B cell (primary cell): ENCODE data around the gene NINJ2. TPM values are rescaled to one million over a fixed set of nuclear protein-coding genes. Genes with fewer than 3 reads are reported as not detected.
"Not testable (repeated sequence)": the region's sequence is repeated elsewhere in the genome, so short reads cannot be mapped to it uniquely, and the experiment has no call there.

ENCODE experiments used
- ATAC-seq: fragments of 200-7000 bp; cut with Tn5 transposase; one replicate; pipeline ENCODE4 v1.10.0; 2021; ENCODE audit warnings: low read depth, mild to moderate bottlenecking, moderate number of reproducible peaks, moderate library complexity
- CTCF ChIA-PET: fragments of 350-600 bp; sonication (Branson Sonifier 250); formaldehyde crosslinking; loops from one replicate; lab custom pipeline; 2021; ENCODE audit warnings: antibody characterized with exemption, inconsistent platforms; lab: Charles Lee
- POLR2A ChIA-PET: fragments of 350-600 bp; sonication (Branson Sonifier 250); formaldehyde crosslinking; loops from one replicate; lab custom pipeline; 2021; ENCODE audit warnings: antibody characterized with exemption; lab: Charles Lee
- DNase-seq: peaks from one replicate; pipeline ENCODE4 v3.0.0; 2013
- H2AFZ ChIP-seq: 2 replicates; pipeline ENCODE4 v1.6.1; 2012; ENCODE audit warnings: mild to moderate bottlenecking, low read depth, low read length; ENCODE audit not compliant: insufficient read depth, poor library complexity, severe bottlenecking
- H3K27ac ChIP-seq, 2 donors: 1 replicate in 1 of 2; 2 replicates in 1 of 2; pipeline ENCODE4 v1.5.1; 2012 to 2013; ENCODE audit warnings: low read length in 2 of 2, mild to moderate bottlenecking in 2 of 2, moderate library complexity in 1 of 2
- H3K27me3 ChIP-seq, 4 experiments: fragments of 200-600 bp in 1 of 4; sonication (generic) in 1 of 4; replicated peaks in 1 of 4; 1 replicate in 2 of 4; 2 replicates in 2 of 4; pipeline versions ENCODE4 v1.6.1 to v1.7.0; 2013 to 2016; ENCODE audit warnings: low read length in 3 of 4, mild to moderate bottlenecking in 2 of 4, mixed read lengths in 1 of 4, moderate library complexity in 1 of 4; ENCODE audit not compliant: insufficient read depth in 4 of 4, control insufficient read depth in 3 of 4; ENCODE audit errors: control extremely low read depth in 1 of 4
- H3K36me3 ChIP-seq, 2 experiments: replicated peaks in 1 of 2; 1 replicate in 1 of 2; 2 replicates in 1 of 2; pipeline versions ENCODE4 v1.6.1 to v1.7.1; 2013; ENCODE audit warnings: low read length in 1 of 2; ENCODE audit not compliant: insufficient read depth in 2 of 2, control insufficient read depth in 1 of 2; ENCODE audit errors: control extremely low read depth in 1 of 2, extremely low read depth in 1 of 2
- H3K4me1 ChIP-seq, 2 donors: fragments of 200-600 bp in 1 of 2; sonication (generic) in 1 of 2; 1 replicate in 1 of 2; 2 replicates in 1 of 2; pipeline versions ENCODE4 v1.5.1 to v1.6.1; 2013 to 2017; ENCODE audit warnings: low read length in 2 of 2; ENCODE audit not compliant: control insufficient read depth in 2 of 2, insufficient read depth in 2 of 2
- H3K4me2 ChIP-seq: replicated peaks from 2 replicates; pipeline ENCODE3; 2012; ENCODE audit warnings: mild to moderate bottlenecking, low read depth, low read length; ENCODE audit not compliant: poor library complexity, severe bottlenecking
- H3K4me3 ChIP-seq, 5 experiments: fragments of 200-600 bp in 1 of 5; sonication (generic) in 1 of 5; 1 replicate in 3 of 5; 2 replicates in 2 of 5; pipeline versions ENCODE4 v1.5.1 to v1.7.0; 2011 to 2016; ENCODE audit warnings: low read length in 4 of 5, mild to moderate bottlenecking in 4 of 5, low read depth in 2 of 5, control low read depth in 1 of 5, moderate library complexity in 1 of 5; ENCODE audit not compliant: insufficient read depth in 1 of 5; ENCODE audit errors: control extremely low read depth in 1 of 5, extremely low read depth in 1 of 5
- H3K79me2 ChIP-seq: fragments of 200-600 bp; sonication (generic); one replicate; pipeline ENCODE4 v1.6.0; 2016; ENCODE audit warnings: low read length; ENCODE audit not compliant: control insufficient read depth, insufficient read depth
- H3K9ac ChIP-seq: fragments of 200-600 bp; sonication (generic); 2 replicates; pipeline ENCODE4 v1.6.1; 2017; ENCODE audit warnings: mild to moderate bottlenecking, low read length, moderate library complexity
- H3K9me3 ChIP-seq, 3 donors: one replicate each; pipeline versions ENCODE4 v1.6.1 to v1.7.1; 2013; ENCODE audit warnings: low read length in 2 of 3; ENCODE audit not compliant: control insufficient read depth in 2 of 3, insufficient read depth in 1 of 3; ENCODE audit errors: control extremely low read depth in 1 of 3
- H4K20me1 ChIP-seq: 2 replicates; pipeline ENCODE4 v1.6.0; 2012; ENCODE audit warnings: mild to moderate bottlenecking, low read length; ENCODE audit not compliant: insufficient read depth, control insufficient read depth, poor library complexity, severe bottlenecking
- H3K27ac Mint-ChIP-seq: one replicate; pipeline ENCODE4 v1.8.0; 2021; ENCODE audit warnings: mixed read lengths
- H3K27me3 Mint-ChIP-seq: one replicate; pipeline ENCODE4 v1.8.0; 2021; ENCODE audit warnings: mixed read lengths
- H3K4me1 Mint-ChIP-seq: one replicate; pipeline ENCODE4 v1.8.0; 2021; ENCODE audit warnings: mixed read lengths
- H3K4me3 Mint-ChIP-seq: one replicate; pipeline ENCODE4 v1.8.0; 2021; ENCODE audit warnings: mixed read lengths
- H3K9me3 Mint-ChIP-seq: one replicate; pipeline ENCODE4 v1.8.0; 2022; ENCODE audit warnings: mixed read lengths; ENCODE audit not compliant: insufficient read depth
- EZH2 ChIP-seq: IDR thresholded peaks from 2 replicates; pipeline ENCODE4 v1.6.1; 2012; ENCODE audit warnings: borderline replicate concordance, low read depth, mild to moderate bottlenecking, moderate library complexity, low read length; ENCODE audit not compliant: insufficient read depth, poor library complexity, severe bottlenecking
- WGBS: methylation state at CpG from one replicate; pipeline ENCODE4 v1.1.5; 2013; ENCODE audit warnings: missing lambda C conversion rate; ENCODE audit not compliant: insufficient coverage; 5-methylcytosine and 5-hydroxymethylcytosine counted together
- intact Hi-C: fragments of 100-400 bp; cut with micrococcal nuclease; formaldehyde crosslinking; loops from one replicate; pipeline ENCODE4 v1.10.0; 2022
- polyA plus RNA-seq: library from polyadenylated mRNA; depleted of rRNA; stranded (reverse); fragments of >200 nt; gene quantifications from 2 replicates; pipeline ENCODE4 v1.2.3, GENCODE V29; 2012
- total RNA-seq, 2 donors: library from RNA; stranded (reverse); fragments of 120-200 nt in 1 of 2; gene quantifications; 1 replicate in 1 of 2; 2 replicates in 1 of 2; pipeline versions ENCODE4 v1.2.3 to v1.2.4, GENCODE V29; 2013 to 2022
- TF ChIP-seq, protein P1 (sequence below): fragments of 200-600 bp; IDR thresholded peaks from one replicate; pipeline ENCODE4 v1.8.0; 2022; ENCODE audit warnings: antibody characterized with exemption, mild to moderate bottlenecking

The NINJ2 gene
- total and polyA plus RNA-seq, 2 donors (not counting 1 experiment from before 2014, with no cell fraction given), result 2.9 to 10.2 TPM

DNA sequence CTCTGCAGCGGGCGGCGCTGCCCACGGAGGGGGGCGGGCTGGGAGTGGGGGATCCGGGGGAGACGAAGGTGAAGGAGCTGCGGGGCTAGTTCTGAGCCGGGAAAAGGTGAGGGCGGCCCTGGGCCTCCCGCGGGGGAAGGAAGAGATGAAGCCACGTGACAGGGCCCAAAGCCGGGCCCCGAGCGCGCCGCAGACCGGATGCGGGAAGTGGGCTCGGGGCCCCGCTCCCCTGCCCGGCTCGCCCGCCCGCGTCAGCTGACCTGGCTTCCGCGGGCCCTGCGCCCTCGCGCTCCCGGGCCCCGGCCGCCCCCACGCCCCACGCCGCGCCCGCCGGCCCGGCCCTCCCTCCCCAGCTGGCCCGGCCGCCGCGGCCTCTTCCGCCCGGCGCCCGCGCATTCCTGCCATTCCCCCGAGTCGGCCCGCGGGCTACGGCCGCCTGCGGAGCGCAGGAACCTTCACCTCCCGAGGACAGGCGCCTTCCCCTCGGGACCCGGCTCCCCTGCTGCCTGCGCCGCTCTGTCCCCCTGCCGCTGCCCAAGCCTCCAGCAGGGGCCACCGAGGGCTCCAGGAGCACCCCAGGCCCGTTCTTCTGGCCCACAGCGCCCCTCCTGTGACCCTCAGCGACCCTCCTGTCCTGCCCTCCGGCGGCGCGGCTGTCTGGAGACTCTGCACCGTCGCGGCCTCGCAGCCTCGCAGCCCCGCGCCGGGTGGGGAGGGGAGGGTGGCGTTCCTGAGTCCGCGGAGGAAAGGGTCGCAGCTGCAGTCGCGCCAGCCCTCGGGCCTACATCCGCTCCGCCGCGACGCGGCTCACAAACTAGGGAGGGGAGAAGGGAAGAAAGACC lies 20.4 kb downstream of the NINJ2 start:
- Histone ChIP-seq H3K27ac (peak overlapping the region; percentile 94 to 96), H2AFZ (peak overlapping the region; percentile 91), H3K9me3 (peaks cover 0 to 3% (median 0%) of the 10 kb centered on the region in 3 donors), H3K27me3 (no peaks in the 10 kb centered on the region), H3K4me3 (peak overlapping the region; percentile 56 to 80 (median 78)), H3K9ac (peak overlapping the region; percentile 79), H3K4me1 (peaks cover 28 to 43% of the 10 kb centered on the region in 2 donors), H3K36me3 (peaks cover 0 to 3% of the 10 kb centered on the region in 2 experiments), H3K79me2 (peaks cover 3% of the 10 kb centered on the region), H4K20me1 (no peaks in the 10 kb centered on the region), H3K4me2 (peak overlapping the region; percentile 93)
- intact Hi-C loops, result loop anchor here (1.0 to 10.0 kb wide), 9 partner anchors 13 to 302 kb away; partner anchors contain the start of gene RAD52
- no peak for TF ChIP-seq EZH2
- TF ChIP-seq, protein P1, sequence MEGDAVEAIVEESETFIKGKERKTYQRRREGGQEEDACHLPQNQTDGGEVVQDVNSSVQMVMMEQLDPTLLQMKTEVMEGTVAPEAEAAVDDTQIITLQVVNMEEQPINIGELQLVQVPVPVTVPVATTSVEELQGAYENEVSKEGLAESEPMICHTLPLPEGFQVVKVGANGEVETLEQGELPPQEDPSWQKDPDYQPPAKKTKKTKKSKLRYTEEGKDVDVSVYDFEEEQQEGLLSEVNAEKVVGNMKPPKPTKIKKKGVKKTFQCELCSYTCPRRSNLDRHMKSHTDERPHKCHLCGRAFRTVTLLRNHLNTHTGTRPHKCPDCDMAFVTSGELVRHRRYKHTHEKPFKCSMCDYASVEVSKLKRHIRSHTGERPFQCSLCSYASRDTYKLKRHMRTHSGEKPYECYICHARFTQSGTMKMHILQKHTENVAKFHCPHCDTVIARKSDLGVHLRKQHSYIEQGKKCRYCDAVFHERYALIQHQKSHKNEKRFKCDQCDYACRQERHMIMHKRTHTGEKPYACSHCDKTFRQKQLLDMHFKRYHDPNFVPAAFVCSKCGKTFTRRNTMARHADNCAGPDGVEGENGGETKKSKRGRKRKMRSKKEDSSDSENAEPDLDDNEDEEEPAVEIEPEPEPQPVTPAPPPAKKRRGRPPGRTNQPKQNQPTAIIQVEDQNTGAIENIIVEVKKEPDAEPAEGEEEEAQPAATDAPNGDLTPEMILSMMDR, result peak; percentile 43
- under 1% methylated on average over 93 of the region's 95 CpGs for WGBS
- ChIA-PET POLR2A (interaction anchor here (0.6 to 3.3 kb wide), 9 partner anchors 11 to 141 kb away, joined by 3 to 25 read pairs (median 4); partner anchors contain the start of gene WNK1), CTCF (interaction anchor here (0.7 to 2.8 kb wide), 9 partner anchors 11 to 169 kb away, joined by 3 to 28 read pairs (median 7); partner anchors contain the start of gene WNK1)
- peaks cover 51% of the 10 kb centered on the region for H3K4me1 Mint-ChIP-seq
- no peaks in the 10 kb centered on the region for H3K9me3 Mint-ChIP-seq
- peak overlapping the region; percentile 89 for H3K4me3 Mint-ChIP-seq
- ATAC-seq (peak; percentile 75), DNase-seq (peak; percentile 86)
- H3K27ac Mint-ChIP-seq, result peak overlapping the region; percentile 99
- H3K27me3 Mint-ChIP-seq, result no peaks in the 10 kb centered on the region

DNA sequence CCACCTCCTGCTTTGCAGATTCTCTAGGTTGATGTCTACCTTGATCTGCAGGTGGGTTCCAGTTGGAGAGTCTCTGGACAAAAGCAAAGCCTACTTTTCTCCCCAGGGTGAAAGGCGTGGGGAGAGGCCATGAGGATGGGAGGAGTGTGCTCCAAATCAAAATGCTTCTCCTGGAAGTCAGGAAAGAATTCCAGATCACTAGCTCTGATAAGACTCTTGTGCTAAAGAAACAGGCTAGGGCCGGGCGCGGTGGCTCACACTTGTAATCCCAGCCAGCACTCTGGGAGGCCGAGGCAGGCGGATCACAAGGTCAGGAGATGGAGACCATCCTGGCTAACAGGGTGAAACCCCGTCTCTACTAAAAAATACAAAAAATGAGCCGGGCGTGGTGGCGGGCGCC lies 21.9 kb downstream of the NINJ2 start:
- intact Hi-C loops, result loop anchor here (5.0 to 10.0 kb wide), 2 partner anchors 171 to 303 kb away; partner anchors contain the start of gene RAD52
- H3K9me3 ChIP-seq, H3K79me2 ChIP-seq, ATAC-seq, DNase-seq, H3K27me3 ChIP-seq, H3K27ac ChIP-seq, H3K27me3 Mint-ChIP-seq, H3K9me3 Mint-ChIP-seq, H3K4me3 ChIP-seq, H4K20me1 ChIP-seq, H3K4me2 ChIP-seq, H3K36me3 ChIP-seq, H2AFZ ChIP-seq, H3K9ac ChIP-seq: not testable (repeated sequence)
- Mint-ChIP-seq H3K4me1 (peaks cover 50% of the 10 kb centered on the region), H3K27ac (peak overlapping the region; percentile 68), H3K4me3 (peak overlapping the region; percentile 45)
- CTCF ChIA-PET, result interaction anchor here (1.1 to 1.2 kb wide), 2 partner anchors 65 to 110 kb away, joined by 3 to 6 read pairs; no protein-coding TSS in a partner anchor
- POLR2A ChIA-PET, result interaction anchor here (1.1 to 3.3 kb wide), 3 partner anchors 11 to 112 kb away, joined by 4 to 25 read pairs (median 6); partner anchors contain the start of gene WNK1
- 100% methylated on average over 6 of the region's 11 CpGs for WGBS
- H3K4me1 ChIP-seq, result peaks cover 35 to 47% of the 10 kb centered on the region in 2 donors
